ENCODE measurements around the gene LDLR. TPM values are rescaled to one million over a fixed set of nuclear protein-coding genes. Genes with fewer than 3 reads are reported as not detected.
A peak's percentile ranks its signal among the peaks of the same experiment; 100 is the strongest.

LDLR gene
- total RNA-seq, 4 donors from 2014 or later, result 26.4 to 275 (median 109) TPM

DNA sequence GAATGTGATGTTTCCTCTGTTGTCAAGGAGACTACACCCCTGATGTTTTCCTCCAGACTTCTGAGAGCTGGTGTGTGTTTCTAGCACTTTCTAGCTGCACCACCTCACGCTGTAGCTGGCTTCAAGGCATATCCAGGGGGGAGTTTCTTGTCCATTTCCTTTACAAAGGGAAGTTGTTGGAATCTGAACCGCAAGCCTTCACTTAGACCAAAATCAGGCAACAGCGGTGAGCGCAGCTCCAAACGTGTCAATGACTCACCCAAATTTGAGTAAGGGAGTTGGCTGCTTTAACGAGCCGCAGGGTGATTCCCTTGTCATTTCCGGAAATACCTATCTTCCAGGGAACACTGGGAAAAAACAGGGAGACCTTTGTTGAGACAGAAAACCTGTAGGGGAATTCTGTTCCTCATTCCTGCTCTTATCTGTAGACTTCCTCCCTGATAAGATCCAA, 2.5 kb downstream of the LDLR start:
- Histone ChIP-seq H3K36me3 (no peaks in the 10 kb centered on the region), H3K27ac (peak overlapping the region; percentile 90 to 98 (median 97)), H3K4me3 (peak overlapping the region in 3 of 4 donors; percentile 61 to 81 (median 69)), H3K9me3 (no peaks in the 10 kb centered on the region), H3K4me1 (peaks cover 14 to 70% (median 56%) of the 10 kb centered on the region in 4 donors), H3K27me3 (no peaks in the 10 kb centered on the region)
- intact Hi-C loops (cut with DNase I; ENCODE audit: low total_unique reads), result loop anchor here (2.0 kb wide), 1 partner anchor 61 kb away; no protein-coding TSS in a partner anchor
- 0 to 18% methylated on average over 3 to 8 of the region's 8 CpGs for WGBS, 2 donors (ENCODE audit: low coverage in 1 of 2)
- peak; percentile 79 for DNase-seq
- in situ Hi-C loops (cut with MboI; ENCODE audit: low pct_ligation_motif_present in 1 of 4, low pct_unique_long_range_greater_than_20kb in 1 of 4, low sequenced_read_pairs in 3 of 4), result no loop called here
- peak; percentile 68 for TF ChIP-seq POLR2A (IDR thresholded peaks at IDR 0.05)
- TF ChIP-seq, protein P1, sequence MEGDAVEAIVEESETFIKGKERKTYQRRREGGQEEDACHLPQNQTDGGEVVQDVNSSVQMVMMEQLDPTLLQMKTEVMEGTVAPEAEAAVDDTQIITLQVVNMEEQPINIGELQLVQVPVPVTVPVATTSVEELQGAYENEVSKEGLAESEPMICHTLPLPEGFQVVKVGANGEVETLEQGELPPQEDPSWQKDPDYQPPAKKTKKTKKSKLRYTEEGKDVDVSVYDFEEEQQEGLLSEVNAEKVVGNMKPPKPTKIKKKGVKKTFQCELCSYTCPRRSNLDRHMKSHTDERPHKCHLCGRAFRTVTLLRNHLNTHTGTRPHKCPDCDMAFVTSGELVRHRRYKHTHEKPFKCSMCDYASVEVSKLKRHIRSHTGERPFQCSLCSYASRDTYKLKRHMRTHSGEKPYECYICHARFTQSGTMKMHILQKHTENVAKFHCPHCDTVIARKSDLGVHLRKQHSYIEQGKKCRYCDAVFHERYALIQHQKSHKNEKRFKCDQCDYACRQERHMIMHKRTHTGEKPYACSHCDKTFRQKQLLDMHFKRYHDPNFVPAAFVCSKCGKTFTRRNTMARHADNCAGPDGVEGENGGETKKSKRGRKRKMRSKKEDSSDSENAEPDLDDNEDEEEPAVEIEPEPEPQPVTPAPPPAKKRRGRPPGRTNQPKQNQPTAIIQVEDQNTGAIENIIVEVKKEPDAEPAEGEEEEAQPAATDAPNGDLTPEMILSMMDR (IDR thresholded peaks at IDR 0.05), result no peak
- peak; percentile 15 for TF ChIP-seq EP300 (IDR thresholded peaks at IDR 0.05; ENCODE audit: low read depth)
- TF ChIP-seq POLR2AphosphoS5 (IDR thresholded peaks at IDR 0.05), result peak; percentile 82 to 88 (median 88)

DNA sequence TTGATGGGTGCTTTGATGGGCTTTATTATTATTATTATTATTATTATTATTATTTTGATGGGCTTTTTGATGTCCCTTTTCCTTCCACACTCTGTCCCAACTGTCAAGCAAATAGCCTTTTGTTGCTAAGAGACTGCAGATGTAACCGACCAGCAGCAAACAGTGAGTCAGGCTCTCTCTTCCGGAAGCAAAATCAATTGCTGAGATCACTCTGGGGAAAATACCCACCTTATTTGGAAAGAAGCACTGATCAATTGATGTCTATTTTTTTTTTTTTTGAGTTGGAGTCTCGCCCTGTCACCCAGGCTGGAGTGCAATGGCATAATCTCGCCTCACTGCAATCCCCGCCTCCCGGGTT, 2.9 kb downstream of the LDLR start:
- WGBS, 2 donors (ENCODE audit: low coverage in 1 of 2), result 0 to 38% methylated on average over 2 to 6 of the region's 6 CpGs
- in situ Hi-C loops (cut with MboI; ENCODE audit: low pct_ligation_motif_present in 1 of 4, low pct_unique_long_range_greater_than_20kb in 1 of 4, low sequenced_read_pairs in 3 of 4), result no loop called here

DNA sequence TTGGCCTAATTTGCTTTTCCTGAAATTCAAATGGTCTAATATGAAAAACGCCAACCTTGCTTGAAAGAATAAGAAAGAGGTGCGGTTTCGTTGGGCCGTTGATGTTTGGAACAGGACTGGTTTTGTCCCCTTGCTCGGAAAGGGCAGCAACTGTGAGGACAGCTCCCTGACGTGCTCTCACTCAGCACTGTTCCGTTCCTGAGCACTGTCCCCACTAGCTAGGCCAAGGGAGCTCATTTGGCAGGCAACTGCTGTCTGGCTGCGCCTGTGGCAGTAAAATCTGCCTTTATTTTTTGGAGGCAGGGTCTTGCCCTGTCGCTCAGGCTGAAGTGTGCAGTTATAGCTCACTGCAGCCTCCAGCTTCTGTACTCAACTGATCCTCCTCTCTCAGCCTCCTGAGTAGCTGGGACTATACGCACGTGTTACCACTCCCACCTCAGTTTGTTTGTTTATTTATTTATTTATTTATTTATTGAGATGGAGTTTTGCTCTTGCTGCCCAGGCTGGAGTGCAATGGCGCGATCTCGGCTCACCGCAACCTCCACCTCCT, 4.5 kb downstream of the LDLR start:
- TF ChIP-seq POLR2A (IDR thresholded peaks at IDR 0.05), result no peak
- TF ChIP-seq EP300 (IDR thresholded peaks at IDR 0.05; ENCODE audit: low read depth), result no peak
- TF ChIP-seq, protein P1 (IDR thresholded peaks at IDR 0.05), result no peak
- no peak for TF ChIP-seq POLR2AphosphoS5 (IDR thresholded peaks at IDR 0.05)
- H3K36me3 ChIP-seq, result no peaks in the 10 kb centered on the region
- DNase-seq, result no peak
- no peaks in the 10 kb centered on the region for H3K27me3 ChIP-seq
- intact Hi-C loops (cut with DNase I; ENCODE audit: low total_unique reads), result loop anchor here (2.0 kb wide), 1 partner anchor 63 kb away; no protein-coding TSS in a partner anchor
- in situ Hi-C loops (cut with MboI; ENCODE audit: low pct_ligation_motif_present in 1 of 4, low pct_unique_long_range_greater_than_20kb in 1 of 4, low sequenced_read_pairs in 3 of 4), result no loop called here
- no peaks in the 10 kb centered on the region for H3K9me3 ChIP-seq
- peaks cover 9 to 63% (median 49%) of the 10 kb centered on the region in 4 donors for H3K4me1 ChIP-seq
- H3K4me3 ChIP-seq, result no peak overlapping the region
- WGBS, 2 donors (ENCODE audit: low coverage in 1 of 2), result 91 to 94% methylated on average over 7 to 15 of the region's 15 CpGs
- H3K27ac ChIP-seq, result peak overlapping the region; percentile 90 to 98 (median 97)

More for the DNA sequence above, 2.9 kb downstream of the LDLR start:
- H3K36me3 ChIP-seq, result no peaks in the 10 kb centered on the region
- TF ChIP-seq, protein P1 (IDR thresholded peaks at IDR 0.05), result no peak
- TF ChIP-seq EP300 (IDR thresholded peaks at IDR 0.05; ENCODE audit: low read depth), result no peak
- TF ChIP-seq POLR2AphosphoS5 (IDR thresholded peaks at IDR 0.05), result no peak
- no peak for TF ChIP-seq POLR2A (IDR thresholded peaks at IDR 0.05)
- H3K4me3 ChIP-seq, result peak overlapping the region in 3 of 4 donors; percentile 61 to 81 (median 69)
- no peaks in the 10 kb centered on the region for H3K27me3 ChIP-seq
- H3K9me3 ChIP-seq, result no peaks in the 10 kb centered on the region
- H3K4me1 ChIP-seq, result peaks cover 14 to 72% (median 56%) of the 10 kb centered on the region in 4 donors
- intact Hi-C loops (cut with DNase I; ENCODE audit: low total_unique reads), result loop anchor here (2.0 kb wide), 1 partner anchor 61 kb away; no protein-coding TSS in a partner anchor
- no peak for DNase-seq
- peak overlapping the region; percentile 90 to 98 (median 97) for H3K27ac ChIP-seq

DNA sequence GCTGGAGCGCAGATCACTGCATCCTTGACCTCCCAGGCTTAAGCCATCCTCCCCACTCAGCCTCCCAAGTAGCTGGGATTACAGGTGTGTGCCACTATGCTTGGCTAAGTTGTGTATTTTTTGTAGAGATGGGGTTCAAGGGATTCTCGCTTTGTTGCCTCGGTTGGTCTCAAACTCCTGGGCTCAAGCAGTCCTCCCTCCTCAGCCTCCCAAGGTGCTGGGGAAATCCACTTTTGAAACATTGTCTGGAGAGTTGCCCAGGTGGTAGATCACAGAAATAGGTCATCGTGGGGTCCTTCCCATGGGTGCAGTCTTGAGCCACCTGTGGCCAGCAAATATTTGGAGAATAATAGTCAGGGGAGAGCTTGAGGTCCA, 5.2 kb downstream of the LDLR start:
- intact Hi-C loops (cut with DNase I; ENCODE audit: low total_unique reads) (no loop called here), in situ Hi-C loops (cut with MboI; ENCODE audit: low pct_ligation_motif_present in 1 of 4, low pct_unique_long_range_greater_than_20kb in 1 of 4, low sequenced_read_pairs in 3 of 4) (no loop called here)
- DNase-seq, result no peak
- no peaks in the 10 kb centered on the region for H3K27me3 ChIP-seq
- H3K36me3 ChIP-seq, result no peaks in the 10 kb centered on the region
- H3K4me3 ChIP-seq, result peak overlapping the region in 1 of 4 donors; percentile 4
- TF ChIP-seq POLR2A (IDR thresholded peaks at IDR 0.05), result no peak
- TF ChIP-seq EP300 (IDR thresholded peaks at IDR 0.05; ENCODE audit: low read depth), result no peak
- no peak for TF ChIP-seq POLR2AphosphoS5 (IDR thresholded peaks at IDR 0.05)
- TF ChIP-seq, protein P1 (IDR thresholded peaks at IDR 0.05), result no peak
- 70 to 100% methylated on average over 3 to 4 of the region's 4 CpGs for WGBS, 2 donors (ENCODE audit: low coverage in 1 of 2)
- no peaks in the 10 kb centered on the region for H3K9me3 ChIP-seq
- peaks cover 9 to 61% (median 48%) of the 10 kb centered on the region in 4 donors for H3K4me1 ChIP-seq
- H3K27ac ChIP-seq, result peak overlapping the region; percentile 90 to 98 (median 97)

Data from transverse colon (tissue), 4 donors.